HG02938 (cell line): Measurements from ENCODE around the gene SUGT1.
"Not testable (repeated sequence)": the region's sequence is repeated elsewhere in the genome, so short reads cannot be mapped to it uniquely, and the experiment has no call there.

Experiments
- ATAC-seq: cut with Tn5 transposase; IDR thresholded peaks from one replicate; pipeline ENCODE4 v1.9.1; 2021; ENCODE audit warnings: mild to moderate bottlenecking, moderate library complexity; ENCODE audit not compliant: unreplicated experiment

Gene SUGT1

DNA sequence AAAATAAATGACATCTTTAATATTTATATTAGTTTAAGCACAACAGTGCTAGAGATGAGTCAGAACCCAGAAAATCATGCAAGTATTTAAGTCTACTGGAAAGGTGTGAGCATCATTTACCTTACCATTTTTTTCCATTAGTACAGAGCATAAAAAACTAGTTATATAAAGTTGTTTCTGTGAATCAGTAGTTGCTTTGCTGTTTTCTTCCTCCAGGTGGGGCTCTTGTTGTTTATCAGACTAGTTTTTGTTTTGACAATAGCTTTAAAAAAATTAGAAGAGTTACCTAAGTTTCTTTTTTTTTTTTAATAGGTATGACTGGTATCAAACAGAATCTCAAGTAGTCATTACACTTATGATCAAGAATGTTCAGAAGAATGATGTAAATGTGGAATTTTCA, 12.7 kb downstream of the SUGT1 start:
- no peak for ATAC-seq

GRCh38 chr13:52669677-52670076, 17.0 kb downstream of the SUGT1 start:
- ATAC-seq, result no peak

GRCh38 chr13:52670726-52671125, 18.1 kb downstream of the SUGT1 start:
- no peak for ATAC-seq

DNA sequence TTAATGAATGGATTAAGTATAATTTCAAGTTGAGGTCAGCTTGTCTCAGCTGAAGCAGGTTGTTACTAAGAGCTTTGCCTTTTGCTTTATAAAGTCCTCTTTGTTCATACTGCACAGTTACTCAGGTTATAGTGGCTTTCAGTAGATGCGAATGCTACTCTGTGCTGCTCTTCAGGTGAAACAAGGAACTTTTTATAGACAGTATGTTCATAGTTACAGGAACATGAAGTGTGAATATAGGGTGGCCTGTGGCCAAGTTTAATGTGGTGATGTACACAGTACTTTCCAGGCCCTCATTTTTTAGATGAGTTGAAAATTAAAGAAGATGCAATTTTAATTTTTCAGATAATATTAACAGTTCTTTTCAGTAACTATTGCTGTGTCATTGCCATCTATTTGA, 20.8 kb downstream of the SUGT1 start:
- ATAC-seq, result no peak

GRCh38 chr13:52677823-52678222, 25.2 kb downstream of the SUGT1 start:
- ATAC-seq, result no peak

GRCh38 chr13:52685806-52686205, 33.2 kb downstream of the SUGT1 start:
- ATAC-seq, result not testable (repeated sequence)

- ATAC-seq, result no peak
Measured at GRCh38 chr13:52686376-52686775, 33.7 kb downstream of the SUGT1 start.

DNA sequence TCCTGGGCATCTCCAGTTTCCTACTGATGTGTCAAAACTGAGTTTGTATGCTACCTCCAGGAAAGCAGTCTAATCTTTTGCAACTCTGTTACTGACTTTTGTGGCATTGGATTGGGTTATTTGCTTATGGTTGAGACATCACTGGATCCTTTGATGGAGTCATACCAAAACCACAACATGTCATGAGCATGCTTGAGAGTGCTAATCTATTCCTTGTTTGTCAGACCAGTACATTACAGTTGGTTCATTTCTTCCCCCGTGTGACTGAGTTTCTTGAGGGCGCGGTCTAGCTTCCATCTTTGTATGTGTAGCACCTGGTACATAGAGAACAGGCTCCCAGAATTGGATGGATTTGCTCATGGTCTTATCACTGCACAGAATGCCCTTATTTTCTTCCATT, 43.2 kb downstream of the SUGT1 start:
- ATAC-seq, result peak; percentile 63

- ATAC-seq, result no peak
Measured at GRCh38 chr13:52696566-52696965, 43.9 kb downstream of the SUGT1 start.

DNA sequence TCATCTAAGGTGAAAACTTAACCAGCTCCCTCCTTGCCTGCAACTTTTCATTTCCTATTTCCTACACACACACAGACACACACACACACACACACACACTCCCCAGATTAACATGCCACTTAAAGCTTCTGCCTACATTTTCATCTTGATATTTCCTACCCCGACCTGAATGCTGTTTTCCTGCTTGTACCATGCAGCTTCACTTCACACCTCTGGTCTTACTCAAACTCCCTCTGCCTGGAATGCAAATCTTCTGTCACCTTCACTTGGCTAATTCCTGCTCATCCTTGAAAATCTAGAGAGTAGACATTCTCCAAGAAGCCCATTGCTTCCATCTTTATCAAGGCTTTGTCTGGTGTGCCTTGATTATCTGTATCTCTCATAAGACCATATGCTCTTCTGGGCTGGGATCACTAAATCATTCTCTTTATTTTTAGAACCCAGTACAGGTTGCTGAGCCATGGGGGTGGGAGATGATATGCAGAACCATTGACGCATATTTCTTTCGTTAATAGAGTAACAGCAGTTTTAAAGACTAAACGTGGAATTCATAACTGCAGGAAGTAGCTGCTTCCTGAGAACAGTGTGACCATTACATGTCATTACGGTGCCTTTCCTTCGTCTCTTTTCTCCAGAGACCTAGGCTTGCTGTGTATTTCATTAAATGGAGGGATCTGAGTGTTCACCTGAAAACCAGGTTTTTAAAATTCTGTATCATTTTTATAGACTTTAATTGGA, 49.3 kb downstream of the SUGT1 start:
- ATAC-seq, result no peak

DNA sequence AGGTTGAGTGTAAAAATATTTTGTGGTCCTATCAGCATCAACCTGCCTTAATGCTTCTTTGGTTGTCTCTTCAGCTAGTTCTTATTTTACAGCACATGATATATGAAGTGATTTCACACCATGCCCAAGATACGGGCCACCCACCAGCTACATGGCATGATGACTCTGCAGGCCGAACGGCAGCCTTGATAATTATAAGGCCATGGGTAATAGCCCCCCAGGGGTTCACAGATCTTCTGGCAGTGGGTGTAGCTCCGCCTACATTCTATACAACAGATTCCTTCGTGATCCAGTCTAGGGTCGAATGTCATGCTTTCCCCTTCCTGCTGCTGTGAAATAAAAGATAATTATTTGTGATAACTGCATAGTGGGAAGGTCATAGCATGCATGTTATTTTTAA, 50.8 kb downstream of the SUGT1 start:
- ATAC-seq, result no peak

GRCh38 chr13:52706081-52706480, 53.4 kb downstream of the SUGT1 start:
- ATAC-seq, result no peak

DNA sequence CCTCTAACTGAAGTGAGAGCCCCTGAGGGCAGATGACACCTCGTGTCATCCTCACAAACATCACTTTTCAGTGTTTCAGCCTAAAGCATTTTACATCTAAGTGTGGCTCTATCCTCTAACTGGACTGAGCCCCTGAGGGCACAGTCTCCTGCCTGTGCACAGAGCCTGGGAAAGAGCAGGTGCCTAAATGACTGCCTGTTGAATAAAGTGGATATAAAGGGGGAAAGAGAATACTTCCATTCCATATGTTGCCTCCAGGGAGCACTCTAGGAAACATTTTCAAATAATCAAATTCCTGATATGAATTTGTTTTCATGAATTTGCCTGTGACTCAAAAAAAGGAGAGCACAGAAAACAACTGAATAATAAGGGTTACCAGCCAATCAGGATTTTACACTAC, 54.7 kb downstream of the SUGT1 start:
- no peak for ATAC-seq

DNA sequence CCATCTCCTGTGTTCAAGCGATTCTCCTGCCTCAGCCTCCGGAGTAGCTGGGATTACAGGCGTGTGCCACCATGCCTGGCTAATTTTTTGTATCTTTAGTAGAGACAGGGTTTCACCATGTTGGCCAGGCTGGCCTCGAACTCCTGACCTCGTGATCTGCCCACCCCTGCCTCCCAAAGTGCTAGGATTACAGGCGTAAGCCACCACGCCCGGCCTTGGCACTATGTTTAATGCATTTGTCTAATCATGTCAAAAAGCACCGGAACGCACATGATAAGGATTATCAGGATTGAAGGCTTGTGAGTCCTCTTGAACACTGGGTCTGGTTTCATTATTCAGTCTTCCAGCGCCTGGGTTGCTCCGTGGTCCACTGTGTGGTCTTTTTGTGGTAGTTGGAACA, 55.6 kb downstream of the SUGT1 start:
- ATAC-seq, result not testable (repeated sequence)

DNA sequence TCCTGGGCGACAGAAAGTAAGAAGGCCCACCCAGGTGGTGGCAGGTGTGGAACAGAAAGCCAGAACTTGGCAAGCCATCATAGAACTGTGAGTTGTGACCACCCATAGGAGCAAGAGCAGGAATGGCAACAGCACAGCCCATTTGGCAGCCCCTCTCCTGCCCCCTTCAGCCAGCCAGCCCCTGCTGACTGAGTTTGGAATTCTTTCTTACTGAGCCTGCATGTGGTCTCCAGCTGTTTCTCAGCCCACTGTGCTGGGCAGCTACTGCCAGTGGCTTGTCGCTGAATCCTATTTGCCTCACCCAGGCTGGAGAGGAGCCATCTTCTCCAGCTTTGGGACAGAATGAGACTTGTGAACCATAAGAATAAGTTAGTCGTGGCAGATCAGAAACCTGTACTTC, 58.6 kb downstream of the SUGT1 start:
- ATAC-seq, result no peak

DNA sequence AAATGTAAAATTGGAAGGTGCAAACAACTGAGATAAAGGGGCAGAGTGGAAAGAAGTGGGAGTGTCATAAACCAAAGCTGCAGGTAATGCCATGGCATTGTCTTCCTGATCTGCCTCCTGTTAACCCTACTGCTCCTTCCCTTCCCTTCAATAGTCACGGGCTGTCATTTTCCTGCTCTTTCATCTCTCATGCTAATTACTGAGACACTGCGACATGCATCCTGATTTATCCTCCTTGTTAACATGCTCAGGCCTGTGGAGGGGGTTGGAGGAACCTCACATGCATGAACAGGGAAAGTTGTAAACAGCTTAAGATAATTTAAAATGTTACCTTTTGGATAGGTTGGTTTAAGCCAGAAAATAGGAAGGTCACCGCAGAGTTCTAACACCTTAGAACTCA, 59.7 kb downstream of the SUGT1 start:
- no peak for ATAC-seq

- no peak for ATAC-seq
Measured at GRCh38 chr13:52713894-52714293, 61.3 kb downstream of the SUGT1 start.

- ATAC-seq, result not testable (repeated sequence)
Measured at GRCh38 chr13:52720904-52721303, 68.3 kb downstream of the SUGT1 start.

GRCh38 chr13:52721356-52721755, 68.7 kb downstream of the SUGT1 start:
- not testable (repeated sequence) for ATAC-seq

DNA sequence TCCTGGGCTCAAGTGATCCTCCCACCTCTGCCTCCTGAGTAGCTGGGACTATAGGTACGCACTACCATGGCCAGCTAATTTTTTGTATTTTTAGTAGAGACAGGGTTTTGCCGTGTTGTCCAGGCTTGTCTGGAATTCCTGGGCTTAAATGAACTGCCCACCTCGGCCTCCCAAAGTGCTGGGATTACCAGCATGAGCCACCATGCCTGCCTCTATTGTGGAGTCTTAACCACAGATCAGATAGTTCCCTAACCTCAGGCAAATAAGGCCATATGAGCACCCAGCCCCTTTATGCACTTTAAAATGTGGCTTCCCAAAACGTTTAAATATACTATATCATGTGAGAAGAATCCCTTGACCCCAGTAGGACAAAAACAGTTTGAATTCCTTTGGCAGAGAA, 70.5 kb downstream of the SUGT1 start:
- no peak for ATAC-seq

DNA sequence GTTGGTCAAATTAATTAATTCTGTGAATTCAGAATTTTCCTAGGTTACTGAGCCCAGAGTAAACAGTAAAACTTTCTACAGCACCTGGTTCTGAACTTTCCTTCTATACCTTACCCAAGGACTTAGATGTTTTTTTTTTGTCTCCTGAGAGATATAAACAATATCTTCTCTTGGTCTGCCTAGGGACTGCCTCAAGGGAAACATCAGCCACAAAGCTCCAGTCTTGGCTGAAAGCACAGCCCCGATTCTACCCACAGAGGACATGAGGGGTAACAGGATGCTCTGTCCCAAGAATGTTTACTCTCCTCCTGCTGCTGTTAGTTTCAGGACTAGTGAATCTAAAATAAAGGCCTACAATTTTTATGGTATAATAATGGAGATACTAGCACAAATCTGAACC, 72.7 kb downstream of the SUGT1 start:
- no peak for ATAC-seq

GRCh38 chr13:52726258-52726657, 73.6 kb downstream of the SUGT1 start:
- no peak for ATAC-seq

DNA sequence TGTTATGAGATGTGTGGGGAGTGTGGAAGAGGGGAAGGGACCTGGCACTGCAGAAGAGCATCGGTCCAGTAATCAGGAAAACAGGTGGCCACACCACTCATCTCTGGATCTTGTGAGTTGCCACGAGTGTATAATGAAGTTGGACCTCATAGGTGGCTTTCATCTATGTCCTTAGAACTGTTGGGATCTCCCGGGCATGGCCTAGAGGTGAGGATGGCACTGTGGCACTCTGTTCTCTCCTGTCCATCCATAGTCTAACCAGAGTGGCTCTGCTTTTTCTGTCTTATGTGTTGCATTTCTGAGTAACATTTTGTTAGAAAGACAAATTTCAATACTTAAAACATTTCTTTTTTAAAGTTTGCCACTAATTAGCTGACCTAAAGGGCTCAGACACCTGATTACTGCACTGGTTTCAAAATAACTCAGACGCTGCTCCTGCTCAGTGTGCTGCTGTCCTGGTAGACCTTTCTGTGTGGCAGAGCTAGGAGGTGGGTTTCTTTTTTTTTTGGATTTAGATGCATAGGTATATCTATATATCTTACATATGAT, 81.5 kb downstream of the SUGT1 start:
- no peak for ATAC-seq
